IPS DF 4.7 (cell line): ENCODE data around the gene HS3ST4.

Experiments
- DNase-seq: peaks from one replicate; pipeline ENCODE4 v3.0.0-alpha.2; 2013; ENCODE audit warnings: low spot score; ENCODE audit errors: extremely low read depth

The HS3ST4 gene

GRCh38 chr16:25894093-25894492 lies 202.3 kb downstream of the HS3ST4 start:
- no peak for DNase-seq

DNA sequence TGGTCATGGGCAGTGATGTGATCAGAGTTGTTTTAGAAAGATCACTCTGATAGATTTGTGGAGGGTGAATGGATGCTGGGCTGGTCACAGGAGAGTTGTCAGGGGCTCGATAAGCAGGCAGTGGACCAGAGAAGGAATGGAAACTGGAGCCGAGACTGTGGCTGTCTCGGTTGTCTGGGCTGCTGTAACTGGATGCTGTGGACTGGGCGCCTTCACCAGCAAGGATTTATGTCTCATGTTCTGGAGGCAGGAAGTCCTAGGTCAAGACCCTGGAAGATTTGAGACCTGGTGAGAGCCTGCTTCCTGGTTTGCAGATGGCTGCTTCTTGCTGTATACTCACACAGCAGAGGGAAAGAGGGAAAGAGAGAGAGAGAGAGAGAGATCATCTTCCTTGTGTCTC lies 203.6 kb downstream of the HS3ST4 start:
- DNase-seq: no peak

DNA sequence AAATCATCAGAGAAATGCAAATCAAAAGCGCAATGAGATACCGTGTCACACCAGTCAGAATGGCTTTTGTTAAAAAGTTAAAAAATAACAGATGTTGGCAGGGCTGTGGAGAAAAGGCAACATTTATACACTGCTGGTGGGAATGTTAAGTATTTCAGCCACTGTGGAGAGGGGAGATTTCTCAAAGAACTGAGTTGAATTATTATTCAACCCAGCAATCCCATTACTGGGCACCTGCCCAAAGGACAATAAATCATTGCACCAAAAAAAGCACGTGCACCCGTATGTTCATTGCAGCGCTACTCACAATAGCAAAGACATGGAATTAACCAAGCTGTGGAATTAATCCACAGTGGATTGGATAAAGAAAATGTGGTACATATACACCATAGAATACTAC lies 204.7 kb downstream of the HS3ST4 start:
- DNase-seq: no peak

DNA sequence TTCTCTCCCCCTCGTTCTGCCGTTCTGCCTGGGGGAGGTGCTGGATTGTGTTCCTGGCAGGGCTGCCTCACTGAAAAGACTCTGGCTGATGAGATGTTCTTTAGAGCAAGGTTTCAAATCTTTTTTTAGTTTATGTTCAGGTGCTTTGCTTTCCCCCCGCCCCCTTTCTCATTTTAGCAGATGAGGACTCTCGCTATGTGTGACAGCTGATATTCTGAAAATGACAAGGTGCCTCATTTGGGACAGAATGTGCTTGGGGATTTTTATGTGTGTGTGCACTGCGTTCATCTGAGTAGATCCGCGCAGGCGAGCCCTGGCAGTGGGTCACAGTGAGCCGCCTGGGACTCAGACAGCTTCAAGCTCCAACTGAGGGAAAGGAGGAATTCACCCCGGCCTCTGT lies 205.9 kb downstream of the HS3ST4 start:
- DNase-seq: no peak

GRCh38 chr16:25905810-25906209 lies 214.1 kb downstream of the HS3ST4 start:
- DNase-seq: no peak

DNA sequence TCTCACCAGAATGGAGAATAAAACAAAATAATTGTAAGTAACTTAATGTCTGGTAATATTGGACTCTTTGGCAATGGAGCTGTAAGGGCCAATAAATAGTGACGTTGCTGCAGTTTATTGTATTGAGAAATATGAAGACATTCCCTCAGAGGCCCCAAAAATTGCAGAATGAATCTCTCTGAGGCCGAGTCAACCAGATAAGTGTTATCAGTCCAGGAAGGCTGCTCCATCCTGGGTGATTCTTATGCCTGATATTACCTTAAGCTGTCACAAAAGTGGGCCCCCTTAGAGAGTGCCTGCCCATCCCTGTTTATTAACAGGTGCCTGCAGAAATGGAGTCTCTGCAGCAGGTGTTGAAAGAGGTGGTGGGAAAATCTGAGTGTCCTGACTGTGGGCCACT lies 219.2 kb downstream of the HS3ST4 start:
- DNase-seq: no peak

- DNase-seq: no peak
These were observed 220.6 kb downstream of the HS3ST4 start for GRCh38 chr16:25912321-25912720.

- no peak for DNase-seq
These were observed 222.7 kb downstream of the HS3ST4 start for GRCh38 chr16:25914357-25914962.

DNA sequence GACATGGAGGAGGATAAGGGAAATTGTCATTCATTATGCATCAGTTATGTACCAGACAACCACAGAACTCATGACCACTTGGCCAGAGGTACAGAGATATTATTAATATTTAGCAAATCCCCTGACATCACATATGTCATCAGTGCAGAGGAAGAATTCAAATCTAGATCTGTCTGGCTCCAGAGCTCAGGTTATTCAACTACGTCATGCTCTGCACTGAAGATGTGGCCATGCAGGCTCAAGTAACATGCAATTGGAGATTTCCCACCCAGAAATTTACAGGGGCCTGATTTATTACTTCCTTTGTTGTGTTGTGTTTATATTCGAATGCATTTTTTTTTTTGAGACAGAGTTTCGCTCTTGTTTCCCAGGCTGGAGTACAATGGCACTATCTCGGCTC lies 224.3 kb downstream of the HS3ST4 start:
- DNase-seq: no peak

- no peak for DNase-seq
These were observed 230.7 kb downstream of the HS3ST4 start for GRCh38 chr16:25922438-25922837.

GRCh38 chr16:25925421-25925820 lies 233.7 kb downstream of the HS3ST4 start:
- DNase-seq: no peak

- DNase-seq: no peak
These were observed 239.8 kb downstream of the HS3ST4 start for GRCh38 chr16:25931473-25932035.

GRCh38 chr16:25941800-25942499 lies 250.2 kb downstream of the HS3ST4 start:
- no peak for DNase-seq

DNA sequence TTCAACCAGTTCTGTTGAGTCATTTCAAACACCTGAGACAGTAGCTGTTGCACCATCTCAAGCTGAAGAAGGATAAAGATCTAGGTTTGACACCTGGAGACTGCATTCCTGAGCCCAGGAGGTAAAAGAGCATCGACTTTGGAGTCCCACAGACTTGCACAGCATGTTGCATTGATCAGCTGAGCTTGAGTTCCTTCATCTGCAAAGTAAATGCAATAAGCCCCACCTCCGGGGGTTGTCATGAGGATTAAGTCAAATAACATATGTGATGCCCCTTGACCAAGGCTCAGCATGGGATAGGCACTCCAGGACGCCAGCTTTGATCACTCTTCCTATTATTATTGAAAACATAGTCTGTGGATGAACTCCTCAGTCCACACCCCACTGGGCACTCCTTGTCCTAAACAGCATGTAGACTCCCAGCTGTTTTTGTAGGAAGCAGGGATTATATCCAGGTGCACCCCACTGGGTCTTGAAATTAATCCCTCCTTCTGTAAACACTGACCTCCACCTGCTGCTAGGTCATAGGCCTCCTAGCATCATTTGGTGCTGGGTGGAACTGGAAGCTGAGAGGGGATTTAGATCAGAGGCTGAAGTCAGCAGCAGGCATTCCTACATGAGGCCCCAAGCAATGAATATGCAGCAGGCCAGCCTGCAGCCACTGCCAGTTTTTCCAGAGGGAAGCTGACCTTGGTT lies 259.0 kb downstream of the HS3ST4 start:
- DNase-seq: peak; percentile 99

DNA sequence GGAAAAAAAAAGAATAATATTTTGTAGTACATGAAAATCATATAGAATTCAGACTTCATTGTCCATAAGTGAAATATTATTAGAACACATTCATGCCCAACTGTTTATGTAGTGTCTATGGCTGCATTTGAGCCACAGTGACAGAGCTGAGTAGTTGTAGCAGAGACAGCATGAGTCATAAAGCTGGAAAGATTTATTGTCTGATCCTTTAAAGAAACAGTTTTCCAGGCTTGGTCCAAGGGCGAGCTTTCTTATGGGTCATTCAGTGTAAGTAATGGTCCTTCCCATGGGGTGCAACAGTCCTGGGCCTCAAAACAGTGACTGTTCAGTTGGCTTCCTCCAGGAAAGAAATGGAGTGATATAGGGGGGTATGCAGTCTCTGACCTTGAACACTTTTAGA lies 260.2 kb downstream of the HS3ST4 start:
- no peak for DNase-seq

DNA sequence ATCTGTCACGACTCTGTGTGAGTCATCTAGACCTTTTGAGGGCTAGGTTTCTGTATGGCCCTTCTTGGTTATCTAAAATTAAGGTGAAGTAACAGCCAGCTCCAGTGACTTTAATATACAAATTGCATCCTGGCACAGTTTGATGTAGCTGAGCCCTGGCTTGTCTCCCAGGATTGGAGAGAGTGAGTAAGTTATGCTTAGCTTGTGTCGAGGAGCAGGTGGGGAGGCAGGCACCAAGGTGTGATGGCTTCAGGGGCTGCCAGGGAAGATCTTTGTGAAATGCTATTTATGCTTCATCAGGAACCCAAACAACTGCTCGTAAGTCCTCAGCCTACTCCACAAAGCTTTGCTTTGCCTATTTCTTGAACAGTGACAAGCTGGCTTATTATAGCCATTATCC lies 261.2 kb downstream of the HS3ST4 start:
- DNase-seq: no peak

GRCh38 chr16:25957707-25958106 lies 265.9 kb downstream of the HS3ST4 start:
- no peak for DNase-seq

- no peak for DNase-seq
These were observed 267.5 kb downstream of the HS3ST4 start for GRCh38 chr16:25959221-25959620.

- DNase-seq: no peak
These were observed 274.7 kb downstream of the HS3ST4 start for GRCh38 chr16:25966172-25967097.

- no peak for DNase-seq
These were observed 285.4 kb downstream of the HS3ST4 start for GRCh38 chr16:25977121-25977520.

DNA sequence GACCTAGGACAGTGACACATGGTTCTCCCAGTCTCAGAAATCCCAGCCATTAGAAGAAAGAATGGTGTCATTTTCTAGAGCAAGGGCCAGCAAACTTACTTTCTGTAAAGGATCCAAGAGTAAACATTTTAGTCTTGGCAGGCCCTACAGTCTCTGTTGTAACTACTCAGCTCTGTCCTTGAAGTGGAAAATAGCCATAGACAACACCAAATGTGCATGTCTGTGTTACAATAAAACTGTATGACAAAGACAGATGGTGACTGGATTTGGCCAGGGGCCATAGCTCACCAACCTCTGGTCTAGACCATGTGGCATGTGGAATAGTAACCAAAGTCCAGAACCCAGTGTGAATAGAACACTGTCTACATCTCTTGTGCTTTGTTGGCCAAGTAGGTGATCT lies 286.5 kb downstream of the HS3ST4 start:
- no peak for DNase-seq
